K562 (cell line): ENCODE data around the gene CELSR1. TPM values are rescaled to one million over a fixed set of nuclear protein-coding genes. Genes with fewer than 3 reads are reported as not detected.

Experiments
- ATAC-seq: fragments of 200-7000 bp; cut with Tn5 transposase; 3 replicates; pipeline ENCODE4 v1.9.1; 2020; ENCODE audit warnings: moderate library complexity
- BruUV-seq: library from RNA; stranded (reverse); fragments of 400-500 nt; replicated peaks from 2 replicates; lab custom pipeline; 2021; lab: Mats Ljungman, UMichigan
- CTCF ChIA-PET: fragments of 300-600 bp; formaldehyde crosslinking; extraction: SDS; loops from one replicate; lab custom pipeline; 2021; ENCODE audit warnings: low intra/inter-chr PET ratio; lab: Yijun Ruan, JAX
- POLR2A ChIA-PET: fragments of 300-600, 350-650 bp; sonication (Branson Sonifier 250); formaldehyde crosslinking; extraction: SDS; loops from one replicate; lab custom pipeline; 2021; ENCODE audit warnings: antibody characterized with exemption, inconsistent platforms; lab: Yijun Ruan, JAX
- DNase-seq, 4 experiments: peaks; one replicate each; pipeline versions ENCODE4 v3.0.0 to v3.0.0-alpha.2; 2011 to 2018; ENCODE audit warnings: low spot score in 3 of 4, mixed read lengths in 3 of 4; ENCODE audit errors: extremely low read depth in 1 of 4
- FAIRE-seq: peaks from 2 replicates; lab custom pipeline; 2011; peaks lifted over from hg19 to GRCh38; lab: Jason Lieb, UNC
- H2AFZ ChIP-seq: 2 replicates; pipeline ENCODE4 v1.6.0; 2011; ENCODE audit warnings: low read depth, low read length, control low read depth, inconsistent platforms
- H3K27ac ChIP-seq: fragments of 200-600 bp; 3 replicates; pipeline ENCODE4 v1.8.0; 2011; ENCODE audit warnings: low read depth, mild to moderate bottlenecking, control low read depth, inconsistent platforms, low read length, moderate library complexity, mixed read lengths; ENCODE audit errors: extremely low read depth
- H3K27me3 ChIP-seq, 2 experiments: fragments of 300-600 bp in 1 of 2; 2 replicates in 1 of 2; 3 replicates in 1 of 2; pipeline versions ENCODE4 v1.6.0 to v1.8.0; 2011; ENCODE audit warnings: inconsistent platforms in 2 of 2, low read length in 2 of 2, mild to moderate bottlenecking in 1 of 2, mixed read lengths in 1 of 2, moderate library complexity in 1 of 2; ENCODE audit not compliant: control insufficient read depth in 2 of 2, insufficient read depth in 2 of 2
- H3K36me3 ChIP-seq: fragments of 300-600 bp; 3 replicates; pipeline ENCODE4 v1.8.0; 2011; ENCODE audit warnings: mild to moderate bottlenecking, low read length, inconsistent platforms; ENCODE audit not compliant: control insufficient read depth, insufficient read depth
- H3K4me1 ChIP-seq, 2 experiments: fragments of 200-600 bp in 1 of 2; replicated peaks in 1 of 2; 2 replicates in 1 of 2; 3 replicates in 1 of 2; pipeline versions ENCODE4 v1.5.1 to v1.8.0; 2011; ENCODE audit warnings: inconsistent platforms in 2 of 2, low read length in 2 of 2, mild to moderate bottlenecking in 1 of 2, mixed read lengths in 1 of 2, moderate library complexity in 1 of 2; ENCODE audit not compliant: control insufficient read depth in 2 of 2, insufficient read depth in 2 of 2
- H3K4me2 ChIP-seq: 2 replicates; pipeline ENCODE4 v1.6.1; 2011; ENCODE audit warnings: low read length, control low read depth, inconsistent platforms, mixed read lengths; ENCODE audit not compliant: insufficient read depth
- H3K4me3 ChIP-seq: fragments of 200-600 bp; sonication (generic), shearing (Covaris generic); 2 replicates; pipeline ENCODE4 v1.5.1; 2016; ENCODE audit warnings: control low read depth, inconsistent platforms
- H3K79me2 ChIP-seq: fragments of 200-600 bp; 3 replicates; pipeline ENCODE4 v1.8.0; 2011; ENCODE audit warnings: low read length, inconsistent platforms; ENCODE audit not compliant: control insufficient read depth, insufficient read depth
- H3K9ac ChIP-seq, 2 experiments: 2 replicates each; pipeline versions ENCODE4 v1.6.0 to v1.6.1; 2011; ENCODE audit warnings: low read depth in 2 of 2, low read length in 2 of 2, control low read depth in 1 of 2, inconsistent platforms in 1 of 2, mild to moderate bottlenecking in 1 of 2, mixed read lengths in 1 of 2; ENCODE audit not compliant: insufficient read depth in 1 of 2
- H3K9me1 ChIP-seq: one replicate; pipeline ENCODE4 v1.6.0; 2011; ENCODE audit warnings: inconsistent platforms, mild to moderate bottlenecking, low read length, moderate library complexity; ENCODE audit not compliant: control insufficient read depth, insufficient read depth
- H3K9me3 ChIP-seq: replicated peaks from 2 replicates; pipeline ENCODE4 v1.5.1; 2011; ENCODE audit warnings: low read depth, low read length, inconsistent platforms; ENCODE audit not compliant: control insufficient read depth, insufficient read depth
- H4K20me1 ChIP-seq: replicated peaks from 2 replicates; pipeline ENCODE4 v1.6.1; 2011; ENCODE audit warnings: low read length, inconsistent platforms, mixed read lengths; ENCODE audit not compliant: control insufficient read depth, insufficient read depth
- ARID1B ChIP-seq: fragments of 450-650 bp; IDR thresholded peaks from 2 replicates; pipeline ENCODE4 v1.6.1; 2016; ENCODE audit warnings: antibody characterized with exemption, mild to moderate bottlenecking, inconsistent platforms
- ATF7 ChIP-seq: fragments of 450-650 bp; IDR thresholded peaks from 2 replicates; pipeline ENCODE4 v1.7.1; 2014; ENCODE audit warnings: mild to moderate bottlenecking, moderate library complexity
- DPF2 ChIP-seq: fragments of 450-650 bp; IDR thresholded peaks from 2 replicates; pipeline ENCODE4 v1.6.1; 2016
- EP300 ChIP-seq: IDR thresholded peaks from 2 replicates; pipeline ENCODE4 v1.6.1; 2012; ENCODE audit warnings: low read length, improper control_type of control experiment
- FOSL1 ChIP-seq: fragments of 200-800 bp; sonication (Bioruptor generic); conservative IDR thresholded peaks from 2 replicates; pipeline ENCODE4 v1.6.1; 2016; ENCODE audit warnings: missing genetic modification characterization, missing compliant biosample characterization
- HMBOX1 ChIP-seq: sonication (generic); IDR thresholded peaks from 2 replicates; pipeline ENCODE4 v1.6.1; 2016
- JUN ChIP-seq, 2 experiments: sonication (generic) in 1 of 2; formaldehyde crosslinking in 1 of 2; IDR thresholded peaks; 2 replicates each; pipeline versions ENCODE4 v1.6.1 to v1.8.0; 2012 to 2022; ENCODE audit warnings: borderline replicate concordance in 2 of 2, mild to moderate bottlenecking in 2 of 2, improper control_type of control experiment in 1 of 2, low read depth in 1 of 2, low read length in 1 of 2, missing genetic modification reagents in 1 of 2
- JUND ChIP-seq, 2 experiments: IDR thresholded peaks; 2 replicates in 1 of 2; 3 replicates in 1 of 2; pipeline ENCODE4 v1.6.1; 2011; ENCODE audit warnings: borderline replicate concordance in 2 of 2, low read depth in 2 of 2, low read length in 2 of 2, improper control_type of control experiment in 1 of 2, missing biosample characterization in 1 of 2, missing genetic modification characterization in 1 of 2, missing genetic modification reagents in 1 of 2
- NR1H2 ChIP-seq: sonication (generic); formaldehyde crosslinking; IDR thresholded peaks from 2 replicates; pipeline ENCODE4 v1.4.0; 2020; ENCODE audit warnings: mild to moderate bottlenecking, missing genetic modification reagents
- PKNOX1 ChIP-seq: fragments of 450-650 bp; IDR thresholded peaks from 2 replicates; pipeline ENCODE4 v1.6.1; 2016
- SMARCA4 ChIP-seq: fragments of 450-650 bp; IDR thresholded peaks from 2 replicates; pipeline ENCODE4 v1.6.1; 2016
- SMARCE1 ChIP-seq: fragments of 450-650 bp; IDR thresholded peaks from 2 replicates; pipeline ENCODE4 v1.7.1; 2016; ENCODE audit warnings: mild to moderate bottlenecking
- TRIM24 ChIP-seq, 2 experiments: fragments of 450-650 bp; IDR thresholded peaks; 2 replicates each; pipeline ENCODE4 v1.6.1; 2016
- WGBS: fragments of 100-300 bp; shearing (Covaris generic); methylation state at CpG from one replicate; pipeline ENCODE4 v1.1.6; 2016; ENCODE audit warnings: low coverage, mixed read lengths; ENCODE audit not compliant: insufficient coverage; ENCODE audit errors: missing lambda C conversion rate; 5-methylcytosine and 5-hydroxymethylcytosine counted together
- in situ Hi-C: fragments of 300-500 bp; cut with MboI; formaldehyde crosslinking; loops from 4 replicates; pipeline ENCODE4 v1.15.0; 2018; ENCODE audit warnings: inconsistent platforms, mixed read lengths
- intact Hi-C: fragments of 100-400 bp; cut with micrococcal nuclease; formaldehyde crosslinking; loops from 2 replicates; pipeline ENCODE4 v1.14.2; 2022
- polyA plus RNA-seq, 8 experiments: library from polyadenylated mRNA; depleted of rRNA in 4 of 8; stranded (reverse) in 5 of 8; unstranded in 3 of 8; fragments of >200 nt; fragmentation: Nextera tagmentation in 2 of 8; fragmentation: Illumina TruSeq in 1 of 8; extraction: Ambion mirVana in 2 of 8; extraction: Trizol in 1 of 8; gene quantifications; 2 replicates each; pipeline versions ENCODE4 v1.2.1 to v1.2.3, GENCODE V29; 2011 to 2014; ENCODE audit warnings: inconsistent platforms in 1 of 8, missing spikeins in 1 of 8
- total RNA-seq, 7 experiments: library from RNA; depleted of rRNA in 6 of 7; stranded (reverse); fragments of >200 nt in 6 of 7; fragmentation: Illumina TruSeq in 2 of 7; extraction: Trizol in 2 of 7; gene quantifications; 2 replicates each; pipeline versions ENCODE4 v1.2.1 to v1.2.3, GENCODE V29; 2011 to 2021; ENCODE audit warnings: low replicate concordance in 1 of 7
- TF ChIP-seq, protein P1 (sequence below), 2 experiments: fragments of 450-650 bp in 1 of 2; sonication (generic) in 1 of 2; formaldehyde crosslinking in 1 of 2; IDR thresholded peaks in 1 of 2; conservative IDR thresholded peaks in 1 of 2; 2 replicates each; pipeline versions ENCODE4 v1.6.1 to v1.8.1; 2016 to 2023; ENCODE audit warnings: mild to moderate bottlenecking in 2 of 2, moderate library complexity in 2 of 2, inconsistent platforms in 1 of 2, missing genetic modification reagents in 1 of 2
- TF ChIP-seq, protein P2 (sequence below), 2 experiments: IDR thresholded peaks in 1 of 2; conservative IDR thresholded peaks in 1 of 2; 2 replicates each; pipeline ENCODE4 v1.6.1; 2016; ENCODE audit warnings: low read depth in 2 of 2, mild to moderate bottlenecking in 1 of 2, missing compliant biosample characterization in 1 of 2, missing genetic modification characterization in 1 of 2, moderate library complexity in 1 of 2

CELSR1 gene
- total and polyA plus RNA-seq, 9 of the 15 experiments (the other 6 are each of a cell fraction or from before 2014, with no cell fraction given) = under 0.01 to 0.09 TPM; not detected in 7

DNA sequence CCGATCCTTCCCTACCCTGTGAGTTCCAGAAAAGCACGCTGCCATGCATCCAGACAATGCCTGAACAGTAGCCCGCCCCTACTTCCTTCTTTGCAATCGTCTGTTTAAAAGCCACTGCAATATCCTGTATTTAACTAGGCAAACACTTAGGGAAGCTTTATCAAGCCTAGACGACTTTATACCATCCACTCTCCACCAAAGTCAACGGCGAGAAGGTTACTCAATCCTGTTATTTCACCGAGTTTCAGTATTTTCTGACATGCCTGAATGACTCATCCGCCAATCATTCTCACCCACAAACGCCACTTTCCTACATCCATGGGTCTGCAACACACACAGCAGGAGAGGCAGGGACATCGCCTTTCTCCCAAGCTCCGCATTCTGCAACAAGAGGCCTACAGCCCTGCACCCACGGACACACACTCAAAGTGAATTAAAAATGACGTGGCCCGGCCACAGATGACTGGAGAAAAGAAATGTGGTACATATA is 9.3 kb downstream of the CELSR1 start:
- H3K9ac ChIP-seq = no peak overlapping the region
- H3K4me3 ChIP-seq = no peak overlapping the region
- DNase-seq = peak in 1 of 4 experiments; percentile 32
- H3K36me3 ChIP-seq = no peaks in the 10 kb centered on the region
- H3K4me1 ChIP-seq = peaks cover 0 to 4% of the 10 kb centered on the region in 2 experiments; a peak in 1 of 5 replicates
- no peak overlapping the region for H3K4me2 ChIP-seq
- no TSS peak for BruUV-seq
- FAIRE-seq = peak; percentile 15
- no peaks in the 10 kb centered on the region for H4K20me1 ChIP-seq
- no peak overlapping the region for H3K27ac ChIP-seq
- H3K9me1 ChIP-seq = no peaks in the 10 kb centered on the region
- H3K79me2 ChIP-seq = no peaks in the 10 kb centered on the region
- H3K27me3 ChIP-seq = peaks cover 24 to 55% of the 10 kb centered on the region in 2 experiments
- no peak overlapping the region for H2AFZ ChIP-seq
- 5% methylated on average over 14 of the region's 15 CpGs for WGBS
- intact Hi-C loops = no loop called here
- in situ Hi-C loops = no loop called here
- ChIA-PET POLR2A (interaction anchor here (0.6 kb wide), 3 partner anchors 49 to 130 kb away, joined by 3 read pairs; no protein-coding TSS in a partner anchor), CTCF (no interaction called here)
- peak; percentile 42 for ATAC-seq
- H3K9me3 ChIP-seq = no peaks in the 10 kb centered on the region
- TF ChIP-seq JUN (IDR thresholded peaks at IDR 0.05; ENCODE audit: borderline replicate concordance, low read depth, low read length) (peak; percentile 87), JUN (CRISPR knock-in tag; IDR thresholded peaks at IDR 0.05; ENCODE audit: borderline replicate concordance) (no peak), ARID1B (peak; percentile 43; the same call in 1 of the 2 replicates), DPF2 (0 out of 2 replicates have a peak, but pooled peaks have one; percentile 30), PKNOX1 (peak; percentile 92), EP300 (peak; percentile 11; the same call in 1 of the 2 replicates), SMARCE1 (peak; percentile 32; the same call in 1 of the 2 replicates), FOSL1 (peak; percentile 92), ATF7 (0 out of 2 replicates have a peak, but pooled peaks have one; percentile 33), SMARCA4 (0 out of 2 replicates have a peak, but pooled peaks have one; percentile 52), TRIM24 (IDR thresholded peaks at IDR 0.05) (peak; percentile 71 to 88), NR1H2 (no peak), JUND (IDR thresholded peaks at IDR 0.05; ENCODE audit: borderline replicate concordance, low read depth, low read length) (peak; percentile 91), JUND (tag; IDR thresholded peaks at IDR 0.05; ENCODE audit: borderline replicate concordance, low read depth, low read length) (peak; percentile 71; the same call in 2 of the 3 replicates), HMBOX1 (0 out of 2 replicates have a peak, but pooled peaks have one; percentile 31)
- TF ChIP-seq, protein P1, sequence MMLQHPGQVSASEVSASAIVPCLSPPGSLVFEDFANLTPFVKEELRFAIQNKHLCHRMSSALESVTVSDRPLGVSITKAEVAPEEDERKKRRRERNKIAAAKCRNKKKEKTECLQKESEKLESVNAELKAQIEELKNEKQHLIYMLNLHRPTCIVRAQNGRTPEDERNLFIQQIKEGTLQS (IDR thresholded peaks at IDR 0.05) = peak; percentile 93
- TF ChIP-seq, protein P1 (CRISPR knock-in tag; conservative IDR thresholded peaks at IDR 0.05) = no peak
- TF ChIP-seq, protein P2, sequence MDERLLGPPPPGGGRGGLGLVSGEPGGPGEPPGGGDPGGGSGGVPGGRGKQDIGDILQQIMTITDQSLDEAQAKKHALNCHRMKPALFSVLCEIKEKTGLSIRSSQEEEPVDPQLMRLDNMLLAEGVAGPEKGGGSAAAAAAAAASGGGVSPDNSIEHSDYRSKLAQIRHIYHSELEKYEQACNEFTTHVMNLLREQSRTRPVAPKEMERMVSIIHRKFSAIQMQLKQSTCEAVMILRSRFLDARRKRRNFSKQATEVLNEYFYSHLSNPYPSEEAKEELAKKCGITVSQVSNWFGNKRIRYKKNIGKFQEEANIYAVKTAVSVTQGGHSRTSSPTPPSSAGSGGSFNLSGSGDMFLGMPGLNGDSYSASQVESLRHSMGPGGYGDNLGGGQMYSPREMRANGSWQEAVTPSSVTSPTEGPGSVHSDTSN (CRISPR knock-in tag; IDR thresholded peaks at IDR 0.05; ENCODE audit: low read depth) = no peak
- TF ChIP-seq, protein P2 (tag; conservative IDR thresholded peaks at IDR 0.05; ENCODE audit: low read depth) = peak; percentile 51
